ENCODE measurements around the gene MCM7. TPM values are rescaled to one million over a fixed set of nuclear protein-coding genes. Genes with fewer than 3 reads are reported as not detected.

Gene MCM7
- total and polyA plus RNA-seq, 10 of the 15 experiments (the other 5 are each of a cell fraction or from before 2014, with no cell fraction given), result 183 to 383 (median 244) TPM

DNA sequence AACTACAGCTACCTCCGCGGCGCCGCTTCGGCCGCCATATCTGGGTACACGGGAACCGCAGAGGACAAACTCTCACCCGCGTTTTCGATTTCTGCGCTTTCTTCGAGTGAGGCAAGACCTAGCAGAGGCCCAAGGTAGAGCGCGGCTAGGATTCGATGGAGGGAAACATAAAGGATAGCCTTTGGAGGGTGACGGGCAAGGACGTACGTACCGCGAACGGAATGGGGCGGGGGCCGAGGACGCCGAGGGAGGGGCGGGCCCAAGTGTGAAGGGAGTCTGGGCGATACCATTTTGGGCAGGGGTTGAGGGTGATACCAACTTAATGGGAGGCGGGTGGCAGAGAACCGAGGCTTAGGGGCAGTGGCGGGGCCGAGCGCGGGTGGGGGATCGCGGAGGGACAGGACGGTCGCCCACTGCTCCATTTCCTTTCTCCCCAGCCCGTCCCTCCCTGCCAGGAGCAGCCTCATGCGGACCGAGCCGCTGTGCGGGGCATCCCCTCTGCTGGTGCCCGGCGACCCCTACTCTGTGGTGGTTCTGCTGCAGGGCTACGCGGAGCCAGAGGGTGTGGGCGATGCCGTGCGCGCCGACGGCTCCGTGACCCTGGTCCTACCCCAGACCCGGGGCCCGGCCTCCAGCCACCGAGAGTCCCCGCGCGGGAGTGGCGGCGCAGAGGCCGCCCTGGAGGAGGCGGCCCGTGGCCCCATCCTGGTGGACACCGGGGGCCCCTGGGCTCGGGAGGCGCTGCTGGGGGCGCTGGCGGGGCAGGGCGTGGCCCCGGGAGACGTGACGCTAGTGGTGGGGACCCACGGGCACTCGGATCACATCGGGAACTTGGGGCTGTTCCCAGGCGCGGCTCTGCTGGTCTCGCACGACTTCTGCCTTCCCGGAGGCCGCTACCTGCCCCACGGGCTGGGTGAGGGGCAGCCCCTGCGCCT is 26.0 kb upstream of the MCM7 start, which contains the start of gene MBLAC1 (continued):
- TF ChIP-seq, protein P1, sequence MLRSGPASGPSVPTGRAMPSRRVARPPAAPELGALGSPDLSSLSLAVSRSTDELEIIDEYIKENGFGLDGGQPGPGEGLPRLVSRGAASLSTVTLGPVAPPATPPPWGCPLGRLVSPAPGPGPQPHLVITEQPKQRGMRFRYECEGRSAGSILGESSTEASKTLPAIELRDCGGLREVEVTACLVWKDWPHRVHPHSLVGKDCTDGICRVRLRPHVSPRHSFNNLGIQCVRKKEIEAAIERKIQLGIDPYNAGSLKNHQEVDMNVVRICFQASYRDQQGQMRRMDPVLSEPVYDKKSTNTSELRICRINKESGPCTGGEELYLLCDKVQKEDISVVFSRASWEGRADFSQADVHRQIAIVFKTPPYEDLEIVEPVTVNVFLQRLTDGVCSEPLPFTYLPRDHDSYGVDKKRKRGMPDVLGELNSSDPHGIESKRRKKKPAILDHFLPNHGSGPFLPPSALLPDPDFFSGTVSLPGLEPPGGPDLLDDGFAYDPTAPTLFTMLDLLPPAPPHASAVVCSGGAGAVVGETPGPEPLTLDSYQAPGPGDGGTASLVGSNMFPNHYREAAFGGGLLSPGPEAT (IDR thresholded peaks at IDR 0.05; ENCODE audit: low read depth), result peak; percentile 75
- TF ChIP-seq, protein P2, sequence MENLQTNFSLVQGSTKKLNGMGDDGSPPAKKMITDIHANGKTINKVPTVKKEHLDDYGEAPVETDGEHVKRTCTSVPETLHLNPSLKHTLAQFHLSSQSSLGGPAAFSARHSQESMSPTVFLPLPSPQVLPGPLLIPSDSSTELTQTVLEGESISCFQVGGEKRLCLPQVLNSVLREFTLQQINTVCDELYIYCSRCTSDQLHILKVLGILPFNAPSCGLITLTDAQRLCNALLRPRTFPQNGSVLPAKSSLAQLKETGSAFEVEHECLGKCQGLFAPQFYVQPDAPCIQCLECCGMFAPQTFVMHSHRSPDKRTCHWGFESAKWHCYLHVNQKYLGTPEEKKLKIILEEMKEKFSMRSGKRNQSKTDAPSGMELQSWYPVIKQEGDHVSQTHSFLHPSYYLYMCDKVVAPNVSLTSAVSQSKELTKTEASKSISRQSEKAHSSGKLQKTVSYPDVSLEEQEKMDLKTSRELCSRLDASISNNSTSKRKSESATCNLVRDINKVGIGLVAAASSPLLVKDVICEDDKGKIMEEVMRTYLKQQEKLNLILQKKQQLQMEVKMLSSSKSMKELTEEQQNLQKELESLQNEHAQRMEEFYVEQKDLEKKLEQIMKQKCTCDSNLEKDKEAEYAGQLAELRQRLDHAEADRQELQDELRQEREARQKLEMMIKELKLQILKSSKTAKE (IDR thresholded peaks at IDR 0.05; ENCODE audit: low read depth, poor library complexity, severe bottlenecking), result peak; percentile 58
- TF ChIP-seq SMAD5 (IDR thresholded peaks at IDR 0.05; ENCODE audit: low read depth) (peak; percentile 76; the same call in 1 of the 2 replicates), POLR2AphosphoS5 (IDR thresholded peaks at IDR 0.05; ENCODE audit: low read length) (peak; percentile 91), YY1 (IDR thresholded peaks at IDR 0.05; ENCODE audit: low read depth, low read length) (peak; percentile 96), MXI1 (IDR thresholded peaks at IDR 0.05; ENCODE audit: low read depth, low read length) (0 out of 2 replicates have a peak, but pooled peaks have one; percentile 25), SMAD1 (IDR thresholded peaks at IDR 0.05; ENCODE audit: low read depth, partially characterized antibody) (no peak), LARP7 (IDR thresholded peaks at IDR 0.05) (peak; percentile 89), SIX5 (IDR thresholded peaks at IDR 0.05; ENCODE audit: low read depth, low read length, severe bottlenecking) (peak; percentile 54), NR2C1 (IDR thresholded peaks at IDR 0.05) (no peak), BCL11A (IDR thresholded peaks at IDR 0.05; ENCODE audit: low read depth, low read length) (no peak; the same call in 1 of the 2 replicates), BACH1 (IDR thresholded peaks at IDR 0.05; ENCODE audit: borderline replicate concordance) (peak; percentile 63; the same call in 1 of the 2 replicates), RCOR1 (conservative IDR thresholded peaks at IDR 0.05; ENCODE audit: low read depth, low read length) (no peak), JUND (IDR thresholded peaks at IDR 0.05; ENCODE audit: low read depth, low read length) (peak; percentile 97), NR2F1 (conservative IDR thresholded peaks at IDR 0.05) (peak; percentile 62; the same call in 1 of the 2 replicates), RB1 (IDR thresholded peaks at IDR 0.05; ENCODE audit: borderline replicate concordance) (no peak), CHD2 (IDR thresholded peaks at IDR 0.05; ENCODE audit: borderline replicate concordance, low read depth, low read length) (peak; percentile 34; the same call in 1 of the 2 replicates), POU2F2 (IDR thresholded peaks at IDR 0.05; ENCODE audit: borderline replicate concordance, low read depth, low read length) (peak; percentile 25; the same call in 1 of the 3 replicates), EGR1 (IDR thresholded peaks at IDR 0.05; ENCODE audit: borderline replicate concordance in 1 of 2, low read depth in 2 of 2, low read length in 2 of 2) (peak in 1 of 2 experiments; percentile 28; a peak in 1 of 3 replicates), CREM (IDR thresholded peaks at IDR 0.05; ENCODE audit: low read depth) (peak; percentile 25; the same call in 1 of the 2 replicates)
- TF ChIP-seq, protein P3, sequence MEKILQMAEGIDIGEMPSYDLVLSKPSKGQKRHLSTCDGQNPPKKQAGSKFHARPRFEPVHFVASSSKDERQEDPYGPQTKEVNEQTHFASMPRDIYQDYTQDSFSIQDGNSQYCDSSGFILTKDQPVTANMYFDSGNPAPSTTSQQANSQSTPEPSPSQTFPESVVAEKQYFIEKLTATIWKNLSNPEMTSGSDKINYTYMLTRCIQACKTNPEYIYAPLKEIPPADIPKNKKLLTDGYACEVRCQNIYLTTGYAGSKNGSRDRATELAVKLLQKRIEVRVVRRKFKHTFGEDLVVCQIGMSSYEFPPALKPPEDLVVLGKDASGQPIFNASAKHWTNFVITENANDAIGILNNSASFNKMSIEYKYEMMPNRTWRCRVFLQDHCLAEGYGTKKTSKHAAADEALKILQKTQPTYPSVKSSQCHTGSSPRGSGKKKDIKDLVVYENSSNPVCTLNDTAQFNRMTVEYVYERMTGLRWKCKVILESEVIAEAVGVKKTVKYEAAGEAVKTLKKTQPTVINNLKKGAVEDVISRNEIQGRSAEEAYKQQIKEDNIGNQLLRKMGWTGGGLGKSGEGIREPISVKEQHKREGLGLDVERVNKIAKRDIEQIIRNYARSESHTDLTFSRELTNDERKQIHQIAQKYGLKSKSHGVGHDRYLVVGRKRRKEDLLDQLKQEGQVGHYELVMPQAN (conservative IDR thresholded peaks at IDR 0.05), result peak; percentile 52; the same call in 1 of the 2 replicates
- TF ChIP-seq, protein P4, sequence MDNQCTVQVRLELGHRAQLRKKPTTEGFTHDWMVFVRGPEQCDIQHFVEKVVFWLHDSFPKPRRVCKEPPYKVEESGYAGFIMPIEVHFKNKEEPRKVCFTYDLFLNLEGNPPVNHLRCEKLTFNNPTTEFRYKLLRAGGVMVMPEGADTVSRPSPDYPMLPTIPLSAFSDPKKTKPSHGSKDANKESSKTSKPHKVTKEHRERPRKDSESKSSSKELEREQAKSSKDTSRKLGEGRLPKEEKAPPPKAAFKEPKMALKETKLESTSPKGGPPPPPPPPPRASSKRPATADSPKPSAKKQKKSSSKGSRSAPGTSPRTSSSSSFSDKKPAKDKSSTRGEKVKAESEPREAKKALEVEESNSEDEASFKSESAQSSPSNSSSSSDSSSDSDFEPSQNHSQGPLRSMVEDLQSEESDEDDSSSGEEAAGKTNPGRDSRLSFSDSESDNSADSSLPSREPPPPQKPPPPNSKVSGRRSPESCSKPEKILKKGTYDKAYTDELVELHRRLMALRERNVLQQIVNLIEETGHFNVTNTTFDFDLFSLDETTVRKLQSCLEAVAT (IDR thresholded peaks at IDR 0.05), result peak; percentile 84
